Activated naive CD4-positive, alpha-beta T cell treated with anti-CD3 and anti-CD28 coated beads, Interleukin-2, amount 10 ng/mL, durations not matched to agents 5 hours and 36 hours (primary cell): ENCODE results near the gene CLDN2. TPM values are rescaled to one million over a fixed set of nuclear protein-coding genes. Genes with fewer than 3 reads are reported as not detected.

Source experiments
- total RNA-seq, 2 experiments: library from RNA; stranded (reverse); gene quantifications; one replicate each; pipeline ENCODE4 v1.2.3, GENCODE V29; 2021

The CLDN2 gene
- not detected for total RNA-seq

GRCh38 chrX:106919932-106920452, at the start of gene CLDN2:
CLDN2 (plus strand) TSS chrX:106920402; CDS start chrX:106928229, 7,827 bp downstream.

GRCh38 chrX:106903291-106903824, 16.8 kb upstream of the CLDN2 start, which contains the start of gene RIPPLY1:
RIPPLY1 (minus strand) TSS chrX:106903341; CDS start chrX:106903287, 54 bp downstream.

Other genes with a start within 250 kb of the CLDN2 start
- gene RNF128, start 193.7 kb upstream of the CLDN2 start, total RNA-seq: not detected
- gene TBC1D8B, start 117.7 kb upstream of the CLDN2 start, total RNA-seq: under 1 TPM; 0.35 to 0.55 TPM
- not detected for gene RIPPLY1, start 17.1 kb upstream of the CLDN2 start, total RNA-seq
- 1 to 10 TPM; 7.8 to 8.4 TPM for gene MORC4, start 79.8 kb downstream of the CLDN2 start, total RNA-seq
- gene RBM41, start 198.4 kb downstream of the CLDN2 start, total RNA-seq: 10 to 100 TPM; 16.8 to 18.0 TPM